Activated naive CD4-positive, alpha-beta T cell treated with anti-CD3 and anti-CD28 coated beads, Interleukin-2, amount 10 ng/mL, durations not matched to agents 7 days and 5 days (primary cell): Measurements from ENCODE around the gene CNOT11.
"Not testable (repeated sequence)": the region's sequence is repeated elsewhere in the genome, so short reads cannot be mapped to it uniquely, and the experiment has no call there.

Source experiments
- CTCF ChIA-PET: fragments of 350-600 bp; sonication (Branson Sonifier 250); formaldehyde crosslinking; loops from one replicate; lab custom pipeline; 2021; ENCODE audit warnings: antibody characterized with exemption; lab: Charles Lee
- DNase-seq: peaks from one replicate; pipeline ENCODE4 v3.0.0-alpha.2; 2020
- H3K27ac Mint-ChIP-seq: one replicate; pipeline ENCODE4 v1.8.0; 2021; ENCODE audit warnings: mild to moderate bottlenecking, moderate library complexity, mixed read lengths
- H3K27me3 Mint-ChIP-seq: one replicate; pipeline ENCODE4 v1.8.0; 2021; ENCODE audit warnings: mild to moderate bottlenecking, mixed read lengths
- H3K36me3 Mint-ChIP-seq: one replicate; pipeline ENCODE4 v1.8.0; 2021; ENCODE audit warnings: mixed read lengths
- H3K4me1 Mint-ChIP-seq: one replicate; pipeline ENCODE4 v1.8.0; 2021; ENCODE audit warnings: mixed read lengths
- H3K4me3 Mint-ChIP-seq: one replicate; pipeline ENCODE4 v1.8.0; 2021; ENCODE audit warnings: mild to moderate bottlenecking, moderate library complexity, mixed read lengths
- H3K9me3 Mint-ChIP-seq: one replicate; pipeline ENCODE4 v1.8.0; 2021; ENCODE audit warnings: mixed read lengths

The CNOT11 gene

GRCh38 chr2:101252408-101253012 lies at the start of gene CNOT11:
Gene CNOT11, plus strand, starts transcription at chr2:101252886. Its CDS starts 79 bp downstream, at chr2:101252965.
- H3K36me3 Mint-ChIP-seq = peaks cover 15% of the 10 kb centered on the region
- peak within 1 kb of the TSS; percentile 94 for H3K4me3 Mint-ChIP-seq
- H3K27me3 Mint-ChIP-seq = no peaks in the 10 kb centered on the region
- H3K27ac Mint-ChIP-seq = peak within 1 kb of the TSS; percentile 96
- H3K4me1 Mint-ChIP-seq = peaks cover 50% of the 10 kb centered on the region
- CTCF ChIA-PET = interaction anchor here (1.0 to 3.2 kb wide), 5 partner anchors 8 to 110 kb away, joined by 3 to 13 read pairs (median 3); no protein-coding TSS in a partner anchor
- peak; percentile 99 for DNase-seq
- no peaks in the 10 kb centered on the region for H3K9me3 Mint-ChIP-seq

GRCh38 chr2:101204400-101205115 lies 48.1 kb upstream of the CNOT11 start:
- H3K4me3 Mint-ChIP-seq = no peak overlapping the region
- peaks cover 16% of the 10 kb centered on the region for H3K4me1 Mint-ChIP-seq
- H3K9me3 Mint-ChIP-seq = no peaks in the 10 kb centered on the region
- H3K27ac Mint-ChIP-seq = no peak overlapping the region
- peaks cover 9% of the 10 kb centered on the region for H3K27me3 Mint-ChIP-seq
- no peaks in the 10 kb centered on the region for H3K36me3 Mint-ChIP-seq
- no peak for DNase-seq
- CTCF ChIA-PET = interaction anchor here (0.8 to 6.1 kb wide), 23 partner anchors 9 to 594 kb away, joined by 3 to 47 read pairs (median 4); partner anchors contain the start of gene CNOT11

GRCh38 chr2:101205521-101206479 lies 46.9 kb upstream of the CNOT11 start:
- CTCF ChIA-PET = interaction anchor here (0.6 to 6.1 kb wide), 29 partner anchors 9 to 596 kb away, joined by 3 to 47 read pairs (median 3); partner anchors contain the start of gene CNOT11
- peaks cover 12% of the 10 kb centered on the region for H3K27me3 Mint-ChIP-seq
- H3K4me1 Mint-ChIP-seq = peaks cover 16% of the 10 kb centered on the region
- H3K9me3 Mint-ChIP-seq = peaks cover 2% of the 10 kb centered on the region
- H3K27ac Mint-ChIP-seq = peak overlapping the region; percentile 63
- no peaks in the 10 kb centered on the region for H3K36me3 Mint-ChIP-seq
- peak; percentile 64 for DNase-seq
- peak overlapping the region; percentile 29 for H3K4me3 Mint-ChIP-seq

- Mint-ChIP-seq H3K9me3 (peaks cover 4% of the 10 kb centered on the region), H3K27me3 (peaks cover 9% of the 10 kb centered on the region), H3K27ac (no peak overlapping the region), H3K36me3 (peaks cover 1% of the 10 kb centered on the region), H3K4me3 (no peak overlapping the region), H3K4me1 (peaks cover 16% of the 10 kb centered on the region)
- CTCF ChIA-PET = interaction anchor here (0.6 to 1.3 kb wide), 2 partner anchors 173 to 834 kb away, joined by 3 to 4 read pairs; no protein-coding TSS in a partner anchor
- no peak for DNase-seq
Measured at GRCh38 chr2:101208830-101209229, 43.9 kb upstream of the CNOT11 start.

- no peak overlapping the region for H3K4me3 Mint-ChIP-seq
- peaks cover 9% of the 10 kb centered on the region for H3K36me3 Mint-ChIP-seq
- CTCF ChIA-PET = interaction anchor here (0.7 kb wide), 1 partner anchor 14 kb away, joined by 3 read pairs; no protein-coding TSS in a partner anchor
- H3K27me3 Mint-ChIP-seq = peaks cover 8% of the 10 kb centered on the region
- peaks cover 14% of the 10 kb centered on the region for H3K4me1 Mint-ChIP-seq
- H3K9me3 Mint-ChIP-seq = peaks cover 10% of the 10 kb centered on the region
- no peak for DNase-seq
- no peak overlapping the region for H3K27ac Mint-ChIP-seq
Measured at GRCh38 chr2:101219246-101219645, 33.4 kb upstream of the CNOT11 start.

GRCh38 chr2:101220091-101220490 lies 32.6 kb upstream of the CNOT11 start:
- H3K36me3 Mint-ChIP-seq = peaks cover 13% of the 10 kb centered on the region
- CTCF ChIA-PET, DNase-seq, H3K27me3 Mint-ChIP-seq, H3K4me3 Mint-ChIP-seq, H3K27ac Mint-ChIP-seq: not testable (repeated sequence)
- peaks cover 15% of the 10 kb centered on the region for H3K9me3 Mint-ChIP-seq
- H3K4me1 Mint-ChIP-seq = peaks cover 21% of the 10 kb centered on the region

- Mint-ChIP-seq H3K4me1 (peaks cover 28% of the 10 kb centered on the region), H3K27me3 (no peaks in the 10 kb centered on the region), H3K27ac (peak overlapping the region; percentile 84), H3K4me3 (no peak overlapping the region), H3K36me3 (peaks cover 17% of the 10 kb centered on the region), H3K9me3 (peaks cover 28% of the 10 kb centered on the region)
- CTCF ChIA-PET = interaction anchor here (0.8 to 1.4 kb wide), 2 partner anchors 18 to 238 kb away, joined by 4 to 6 read pairs; no protein-coding TSS in a partner anchor
- DNase-seq = peak; percentile 71
Measured at GRCh38 chr2:101223814-101224231, 28.9 kb upstream of the CNOT11 start.

- Mint-ChIP-seq H3K27me3 (no peaks in the 10 kb centered on the region), H3K27ac (no peak overlapping the region), H3K4me1 (peaks cover 4% of the 10 kb centered on the region), H3K9me3 (peaks cover 13% of the 10 kb centered on the region), H3K36me3 (no peaks in the 10 kb centered on the region), H3K4me3 (no peak overlapping the region)
- CTCF ChIA-PET = interaction anchor here (1.2 kb wide), 1 partner anchor 41 kb away, joined by 3 read pairs; no protein-coding TSS in a partner anchor
- DNase-seq = no peak
Measured at GRCh38 chr2:101230541-101231001, 22.1 kb upstream of the CNOT11 start.

- DNase-seq = no peak
- H3K4me1 Mint-ChIP-seq = peaks cover 2% of the 10 kb centered on the region
- no peak overlapping the region for H3K27ac Mint-ChIP-seq
- no peak overlapping the region for H3K4me3 Mint-ChIP-seq
- no peaks in the 10 kb centered on the region for H3K36me3 Mint-ChIP-seq
- H3K27me3 Mint-ChIP-seq = no peaks in the 10 kb centered on the region
- peaks cover 14% of the 10 kb centered on the region for H3K9me3 Mint-ChIP-seq
- CTCF ChIA-PET = interaction anchor here (1.2 to 1.4 kb wide), 2 partner anchors 26 to 40 kb away, joined by 3 read pairs; no protein-coding TSS in a partner anchor
Measured at GRCh38 chr2:101231240-101231639, 21.4 kb upstream of the CNOT11 start.

GRCh38 chr2:101231937-101232730 lies 20.6 kb upstream of the CNOT11 start:
- Mint-ChIP-seq H3K4me3 (no peak overlapping the region), H3K4me1 (peaks cover 2% of the 10 kb centered on the region), H3K36me3 (no peaks in the 10 kb centered on the region), H3K9me3 (peaks cover 11% of the 10 kb centered on the region), H3K27ac (no peak overlapping the region), H3K27me3 (no peaks in the 10 kb centered on the region)
- no peak for DNase-seq
- CTCF ChIA-PET = interaction anchor here (0.5 to 1.4 kb wide), 2 partner anchors 27 to 160 kb away, joined by 3 read pairs; no protein-coding TSS in a partner anchor

- CTCF ChIA-PET = interaction anchor here (1.4 kb wide), 1 partner anchor 27 kb away, joined by 3 read pairs; no protein-coding TSS in a partner anchor
- no peak overlapping the region for H3K27ac Mint-ChIP-seq
- no peaks in the 10 kb centered on the region for H3K27me3 Mint-ChIP-seq
- no peaks in the 10 kb centered on the region for H3K36me3 Mint-ChIP-seq
- no peak overlapping the region for H3K4me3 Mint-ChIP-seq
- peaks cover 2% of the 10 kb centered on the region for H3K4me1 Mint-ChIP-seq
- no peak for DNase-seq
- peaks cover 10% of the 10 kb centered on the region for H3K9me3 Mint-ChIP-seq
Measured at GRCh38 chr2:101232770-101233169, 19.9 kb upstream of the CNOT11 start.

- no peak overlapping the region for H3K4me3 Mint-ChIP-seq
- no peak for DNase-seq
- H3K27me3 Mint-ChIP-seq = no peaks in the 10 kb centered on the region
- CTCF ChIA-PET = no interaction called here
- peaks cover 10% of the 10 kb centered on the region for H3K9me3 Mint-ChIP-seq
- no peaks in the 10 kb centered on the region for H3K36me3 Mint-ChIP-seq
- H3K4me1 Mint-ChIP-seq = no peaks in the 10 kb centered on the region
- H3K27ac Mint-ChIP-seq = no peak overlapping the region
Measured at GRCh38 chr2:101234169-101234938, 18.3 kb upstream of the CNOT11 start.
